Body of pancreas (tissue), 4 donors: Measurements from ENCODE around the gene QPCTL. TPM values are rescaled to one million over a fixed set of nuclear protein-coding genes. Genes with fewer than 3 reads are reported as not detected.

Experiments
- ATAC-seq: fragments of 150-250 bp; one replicate; pipeline ENCODE4 v1.9.1; 2016
- DNase-seq, 4 donors: peaks; one replicate each; pipeline ENCODE4 v3.0.0-alpha.2; 2019
- H3K27ac ChIP-seq, 4 donors: fragments of 200-600 bp; sonication (generic); 1 replicate in 3 of 4; 2 replicates in 1 of 4; pipeline versions ENCODE4 v1.5.1 to v1.6.1; 2016 to 2019; ENCODE audit warnings: mild to moderate bottlenecking in 1 of 4, mixed read lengths in 1 of 4, moderate library complexity in 1 of 4
- H3K27me3 ChIP-seq, 2 donors: fragments of 200-600 bp; sonication (generic); one replicate each; pipeline ENCODE4 v1.6.0; 2016; ENCODE audit warnings: mild to moderate bottlenecking in 1 of 2
- H3K36me3 ChIP-seq, 2 donors: fragments of 200-600 bp; sonication (generic); replicated peaks in 1 of 2; 2 replicates each; pipeline ENCODE4 v1.5.1; 2016; ENCODE audit warnings: low read depth in 2 of 2; ENCODE audit not compliant: insufficient read depth in 1 of 2
- H3K4me1 ChIP-seq: fragments of 200-600 bp; sonication (generic); one replicate; pipeline ENCODE4 v1.6.0; 2016
- H3K4me3 ChIP-seq, 2 donors: fragments of 200-600 bp; sonication (generic); 1 replicate in 1 of 2; 2 replicates in 1 of 2; pipeline ENCODE4 v1.5.1; 2016 to 2019
- H3K9me3 ChIP-seq, 3 donors: fragments of 200-600 bp; sonication (generic); 1 replicate in 2 of 3; 2 replicates in 1 of 3; pipeline ENCODE4 v1.5.1; 2016
- CTCF ChIP-seq, 7 experiments: fragments of 450-650 bp in 4 of 7; fragments of 200-600 bp in 3 of 7; sonication (generic) in 3 of 7; IDR thresholded peaks; one replicate each; pipeline ENCODE4 v1.5.1; 2016 to 2019; ENCODE audit warnings: antibody characterized with exemption in 7 of 7
- POLR2A ChIP-seq, 3 donors: fragments of 450-650 bp; IDR thresholded peaks; one replicate each; pipeline ENCODE4 v1.6.1; 2016; ENCODE audit warnings: antibody characterized with exemption in 3 of 3, mild to moderate bottlenecking in 2 of 3
- WGBS, 2 donors: methylation state at CpG; one replicate each; pipeline ENCODE4 v1.1.5; 2017; 5-methylcytosine and 5-hydroxymethylcytosine counted together
- intact Hi-C: fragments of 100-400 bp; cut with DNase I; formaldehyde crosslinking; loops from one replicate; pipeline ENCODE4 v1.15.1; 2023
- total RNA-seq, 2 donors: library from RNA; depleted of rRNA; stranded (reverse); fragments of >200 nt; gene quantifications; one replicate each; pipeline ENCODE4 v1.1.0, GENCODE V29; 2016

The QPCTL gene
- total RNA-seq, 2 donors from 2014 or later = 2.1 to 4.0 TPM

GRCh38 chr19:45730368-45731288, 38.2 kb downstream of the QPCTL start, which contains the start of gene FBXO46:
FBXO46 (minus strand) TSS chr19:45730896; CDS start chr19:45713495, 17,401 bp downstream.
- DNase-seq (peak; percentile 97 to 99 (median 98)), ATAC-seq (peak; percentile 99)
- Histone ChIP-seq H3K27ac (peak within 1 kb of the TSS; percentile 28 to 82 (median 64)), H3K9me3 (no peaks in the 10 kb centered on the region), H3K4me1 (peaks cover 32% of the 10 kb centered on the region), H3K27me3 (no peaks in the 10 kb centered on the region), H3K36me3 (no peaks in the 10 kb centered on the region), H3K4me3 (peak within 1 kb of the TSS; percentile 50 to 67)
- peak; percentile 13 to 85 (median 80) for TF ChIP-seq POLR2A (IDR thresholded peaks at IDR 0.05)
- peak in 2 of 7 experiments; percentile 6 to 22 for TF ChIP-seq CTCF (IDR thresholded peaks at IDR 0.05)
- 0 to 1% methylated on average over 47 to 48 of the region's 48 CpGs for WGBS, 2 donors
- intact Hi-C loops = no loop called here

- no peaks in the 10 kb centered on the region for H3K36me3 ChIP-seq
- ATAC-seq (no peak), DNase-seq (no peak)
- 80 to 90% methylated on average over 38 to 53 of the region's 59 CpGs for WGBS, 2 donors
- H3K27me3 ChIP-seq = no peaks in the 10 kb centered on the region
- no peak within 1 kb of the TSS for H3K27ac ChIP-seq
- intact Hi-C loops = no loop called here
- H3K9me3 ChIP-seq = no peaks in the 10 kb centered on the region
- peaks cover 21% of the 10 kb centered on the region for H3K4me1 ChIP-seq
- TF ChIP-seq POLR2A (IDR thresholded peaks at IDR 0.05) (no peak), CTCF (IDR thresholded peaks at IDR 0.05) (no peak)
- H3K4me3 ChIP-seq = no peak within 1 kb of the TSS
These were observed 40.8 kb downstream of the QPCTL start, which contains the start of gene MEIOSIN for GRCh38 chr19:45733160-45733810. MEIOSIN (plus strand) TSS chr19:45733439; CDS start chr19:45735377, 1,938 bp downstream.

GRCh38 chr19:45739498-45740439, 47.3 kb downstream of the QPCTL start:
- WGBS, 2 donors = 78% methylated on average over 10 of the region's 10 CpGs
- Histone ChIP-seq H3K9me3 (no peaks in the 10 kb centered on the region), H3K27ac (no peak overlapping the region), H3K4me3 (no peak overlapping the region), H3K27me3 (no peaks in the 10 kb centered on the region), H3K4me1 (no peaks in the 10 kb centered on the region), H3K36me3 (no peaks in the 10 kb centered on the region)
- TF ChIP-seq POLR2A (IDR thresholded peaks at IDR 0.05) (no peak), CTCF (IDR thresholded peaks at IDR 0.05) (no peak)
- intact Hi-C loops = no loop called here
- ATAC-seq (no peak), DNase-seq (no peak)

DNA sequence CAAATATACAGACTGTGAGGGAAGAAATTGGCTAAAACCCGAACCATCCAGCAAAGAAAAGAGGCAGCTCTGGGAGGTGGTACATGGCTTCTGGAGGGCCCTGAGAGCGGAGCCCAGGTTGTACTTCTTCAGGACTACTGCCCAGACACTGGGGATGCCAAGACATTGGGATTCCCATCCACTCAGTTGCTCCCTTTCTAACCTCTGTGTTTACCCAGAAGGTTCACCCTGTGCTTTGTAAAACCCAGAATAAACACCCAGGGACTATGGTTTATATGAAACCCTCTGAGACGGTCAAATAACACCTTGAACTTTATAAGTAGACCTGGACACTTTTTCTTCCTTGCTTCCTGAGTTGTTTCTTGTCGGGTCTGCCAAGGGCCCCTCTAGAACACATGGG, 50.5 kb downstream of the QPCTL start:
- H3K27me3 ChIP-seq = no peaks in the 10 kb centered on the region
- H3K4me3 ChIP-seq = no peak overlapping the region
- no peaks in the 10 kb centered on the region for H3K9me3 ChIP-seq
- DNase-seq (no peak), ATAC-seq (no peak)
- TF ChIP-seq POLR2A (IDR thresholded peaks at IDR 0.05) = no peak
- TF ChIP-seq CTCF (IDR thresholded peaks at IDR 0.05) = no peak
- WGBS, 2 donors = 70 to 71% methylated on average over 4 of the region's 4 CpGs
- intact Hi-C loops = no loop called here
- no peaks in the 10 kb centered on the region for H3K36me3 ChIP-seq
- H3K4me1 ChIP-seq = no peaks in the 10 kb centered on the region
- H3K27ac ChIP-seq = no peak overlapping the region
